ENCODE results near the gene PDHX. TPM values are rescaled to one million over a fixed set of nuclear protein-coding genes. Genes with fewer than 3 reads are reported as not detected.

PDHX gene
- polyA plus RNA-seq, 1 donor (not counting 4 experiments of a cell fraction or from before 2014, with no cell fraction given) = 28.5 TPM

GRCh38 chr11:35009944-35010342 lies 93.5 kb downstream of the PDHX start:
- peaks cover 48% of the 10 kb centered on the region for H3K4me1 ChIP-seq (ENCODE audit: control insufficient read depth, extremely low read depth, insufficient read depth, low read length)
- no peak for TF ChIP-seq EZH2 (IDR thresholded peaks at IDR 0.05; ENCODE audit: low read length)
- no peak for TF ChIP-seq CTCF (optimal IDR thresholded peaks at IDR 0.05 in 1 of 3, IDR thresholded peaks at IDR 0.05 in 1 of 3, conservative IDR thresholded peaks at IDR 0.05 in 1 of 3; ENCODE audit: extremely low read depth in 1 of 3, insufficient read depth in 2 of 3, low read length in 3 of 3)
- no peaks in the 10 kb centered on the region for H3K36me3 ChIP-seq (ENCODE audit: control insufficient read depth in 2 of 2, extremely low read depth in 1 of 2, insufficient read depth in 2 of 2, low read length in 2 of 2)
- peak overlapping the region; percentile 88 for H3K27ac ChIP-seq (ENCODE audit: control insufficient read depth, insufficient read depth, low read length)
- no peak overlapping the region for H2AFZ ChIP-seq (ENCODE audit: control insufficient read depth, low read length)
- no peak for DNase-seq (ENCODE audit: low read depth, low spot score)
- no peaks in the 10 kb centered on the region for H3K9me1 ChIP-seq (ENCODE audit: control insufficient read depth, extremely low read depth, insufficient read depth, low read length)
- H3K9ac ChIP-seq (ENCODE audit: control insufficient read depth, extremely low read depth, insufficient read depth, low read length) = no peak overlapping the region
- no peaks in the 10 kb centered on the region for H3K9me3 ChIP-seq (ENCODE audit: control insufficient read depth, low read depth, low read length)
- H4K20me1 ChIP-seq (ENCODE audit: control insufficient read depth, extremely low read depth, insufficient read depth, low read length) = no peaks in the 10 kb centered on the region
- dilution Hi-C loops (cut with MboI; ENCODE audit: extremely low pct_ligation_motif_present, low sequenced_read_pairs) = no loop called here
- no peak overlapping the region for H3K4me3 ChIP-seq (ENCODE audit: control insufficient read depth in 2 of 3, extremely low read depth in 1 of 3, insufficient read depth in 2 of 3, low read depth in 1 of 3, low read length in 3 of 3)
- no peaks in the 10 kb centered on the region for H3K79me2 ChIP-seq (ENCODE audit: control insufficient read depth, insufficient read depth, low read length)
- H3K4me2 ChIP-seq (ENCODE audit: control insufficient read depth, extremely low read depth, insufficient read depth, low read depth, low read length) = peak overlapping the region; percentile 60
- no peak for FAIRE-seq
- no peaks in the 10 kb centered on the region for H3K27me3 ChIP-seq (ENCODE audit: control insufficient read depth, extremely low read depth, insufficient read depth, low read length)

GRCh38 chr11:35010654-35011053 lies 94.2 kb downstream of the PDHX start:
- Histone ChIP-seq H3K9ac (ENCODE audit: control insufficient read depth, extremely low read depth, insufficient read depth, low read length) (no peak overlapping the region), H3K9me1 (ENCODE audit: control insufficient read depth, extremely low read depth, insufficient read depth, low read length) (no peaks in the 10 kb centered on the region), H3K36me3 (ENCODE audit: control insufficient read depth in 2 of 2, extremely low read depth in 1 of 2, insufficient read depth in 2 of 2, low read length in 2 of 2) (no peaks in the 10 kb centered on the region), H3K4me2 (ENCODE audit: control insufficient read depth, extremely low read depth, insufficient read depth, low read depth, low read length) (no peak overlapping the region), H3K4me3 (ENCODE audit: control insufficient read depth in 2 of 3, extremely low read depth in 1 of 3, insufficient read depth in 2 of 3, low read depth in 1 of 3, low read length in 3 of 3) (no peak overlapping the region), H3K27ac (ENCODE audit: control insufficient read depth, insufficient read depth, low read length) (peak overlapping the region; percentile 88), H3K4me1 (ENCODE audit: control insufficient read depth, extremely low read depth, insufficient read depth, low read length) (peaks cover 41% of the 10 kb centered on the region), H3K9me3 (ENCODE audit: control insufficient read depth, low read depth, low read length) (no peaks in the 10 kb centered on the region), H3K79me2 (ENCODE audit: control insufficient read depth, insufficient read depth, low read length) (no peaks in the 10 kb centered on the region), H3K27me3 (ENCODE audit: control insufficient read depth, extremely low read depth, insufficient read depth, low read length) (no peaks in the 10 kb centered on the region), H4K20me1 (ENCODE audit: control insufficient read depth, extremely low read depth, insufficient read depth, low read length) (no peaks in the 10 kb centered on the region), H2AFZ (ENCODE audit: control insufficient read depth, low read length) (no peak overlapping the region)
- no peak for TF ChIP-seq CTCF (optimal IDR thresholded peaks at IDR 0.05 in 1 of 3, IDR thresholded peaks at IDR 0.05 in 1 of 3, conservative IDR thresholded peaks at IDR 0.05 in 1 of 3; ENCODE audit: extremely low read depth in 1 of 3, insufficient read depth in 2 of 3, low read length in 3 of 3)
- TF ChIP-seq EZH2 (IDR thresholded peaks at IDR 0.05; ENCODE audit: low read length) = no peak
- dilution Hi-C loops (cut with MboI; ENCODE audit: extremely low pct_ligation_motif_present, low sequenced_read_pairs) = no loop called here
- FAIRE-seq = no peak
- no peak for DNase-seq (ENCODE audit: low read depth, low spot score)

Measured in keratinocyte (primary cell).